ENCODE results near the gene SNAPC5.
A peak's percentile ranks its signal among the peaks of the same experiment; 100 is the strongest.

SNAPC5 gene

DNA sequence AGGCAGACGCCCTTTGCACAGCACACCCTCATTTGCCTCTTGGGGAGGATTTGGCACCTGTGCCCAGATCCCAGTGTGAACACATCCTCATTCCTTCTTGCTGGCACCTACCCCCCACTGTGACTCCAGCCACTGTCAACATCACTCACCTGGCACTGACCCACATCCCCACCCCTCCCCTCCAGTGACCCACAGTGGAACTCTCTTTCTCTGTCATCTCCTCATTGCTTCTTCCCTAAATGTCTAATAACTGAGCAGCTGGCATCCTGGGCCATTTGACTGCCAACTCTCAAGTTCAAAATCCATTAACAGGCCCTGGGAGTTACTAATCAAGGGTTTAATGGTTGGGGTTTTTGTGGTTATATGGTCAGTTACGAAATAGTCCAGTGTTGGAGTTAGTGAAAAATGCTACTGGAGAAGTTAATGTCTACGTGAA is 14.4 kb downstream of the SNAPC5 start:
- TF ChIP-seq, protein P1, sequence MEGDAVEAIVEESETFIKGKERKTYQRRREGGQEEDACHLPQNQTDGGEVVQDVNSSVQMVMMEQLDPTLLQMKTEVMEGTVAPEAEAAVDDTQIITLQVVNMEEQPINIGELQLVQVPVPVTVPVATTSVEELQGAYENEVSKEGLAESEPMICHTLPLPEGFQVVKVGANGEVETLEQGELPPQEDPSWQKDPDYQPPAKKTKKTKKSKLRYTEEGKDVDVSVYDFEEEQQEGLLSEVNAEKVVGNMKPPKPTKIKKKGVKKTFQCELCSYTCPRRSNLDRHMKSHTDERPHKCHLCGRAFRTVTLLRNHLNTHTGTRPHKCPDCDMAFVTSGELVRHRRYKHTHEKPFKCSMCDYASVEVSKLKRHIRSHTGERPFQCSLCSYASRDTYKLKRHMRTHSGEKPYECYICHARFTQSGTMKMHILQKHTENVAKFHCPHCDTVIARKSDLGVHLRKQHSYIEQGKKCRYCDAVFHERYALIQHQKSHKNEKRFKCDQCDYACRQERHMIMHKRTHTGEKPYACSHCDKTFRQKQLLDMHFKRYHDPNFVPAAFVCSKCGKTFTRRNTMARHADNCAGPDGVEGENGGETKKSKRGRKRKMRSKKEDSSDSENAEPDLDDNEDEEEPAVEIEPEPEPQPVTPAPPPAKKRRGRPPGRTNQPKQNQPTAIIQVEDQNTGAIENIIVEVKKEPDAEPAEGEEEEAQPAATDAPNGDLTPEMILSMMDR (IDR thresholded peaks at IDR 0.05; ENCODE audit: low read depth, low read length), result no peak
- H3K4me3 ChIP-seq (ENCODE audit: low read depth, low read length), result no peak overlapping the region
- in situ Hi-C loops (cut with HindIII; ENCODE audit: low sequenced_read_pairs), result no loop called here
- DNase-seq (ENCODE audit: low read depth, low spot score), result peak; percentile 84

- TF ChIP-seq, protein P1 (IDR thresholded peaks at IDR 0.05; ENCODE audit: low read depth, low read length), result no peak
These were observed 15.0 kb downstream of the SNAPC5 start for GRCh38 chr15:66482539-66482938.

GRCh38 chr15:66481107-66481856 is 16.3 kb downstream of the SNAPC5 start:
- in situ Hi-C loops (cut with HindIII; ENCODE audit: low sequenced_read_pairs), result no loop called here
- TF ChIP-seq, protein P1 (IDR thresholded peaks at IDR 0.05; ENCODE audit: low read depth, low read length), result peak; percentile 4
- peak; percentile 27 for DNase-seq (ENCODE audit: low read depth, low spot score)

More at GRCh38 chr15:66482539-66482938, 15.0 kb downstream of the SNAPC5 start:
- no peak for DNase-seq (ENCODE audit: low read depth, low spot score)
- no peak overlapping the region for H3K4me3 ChIP-seq (ENCODE audit: low read depth, low read length)
- in situ Hi-C loops (cut with HindIII; ENCODE audit: low sequenced_read_pairs), result no loop called here

DNA sequence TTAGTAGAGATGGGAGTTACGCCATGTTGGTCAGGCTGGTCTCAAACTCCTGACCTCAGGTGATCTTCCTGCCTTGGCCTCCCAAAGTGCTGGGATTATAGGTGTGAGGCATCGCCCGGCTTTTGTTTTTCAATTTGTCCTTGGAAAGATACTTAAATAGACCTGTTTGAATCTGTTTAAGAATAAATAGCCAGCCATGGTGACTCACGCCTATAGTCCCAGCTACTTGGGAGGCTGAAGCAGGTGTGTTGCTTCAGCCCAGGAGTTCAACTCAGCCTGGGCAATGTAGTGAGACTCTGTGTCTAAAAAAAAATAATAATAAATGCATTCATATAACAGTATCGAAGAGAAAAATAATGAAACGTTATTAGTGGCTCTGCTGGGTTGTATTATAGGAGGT is 17.3 kb downstream of the SNAPC5 start:
- DNase-seq (ENCODE audit: low read depth, low spot score), result no peak
- TF ChIP-seq, protein P1 (IDR thresholded peaks at IDR 0.05; ENCODE audit: low read depth, low read length), result no peak
- in situ Hi-C loops (cut with HindIII; ENCODE audit: low sequenced_read_pairs), result no loop called here
- H3K4me3 ChIP-seq (ENCODE audit: low read depth, low read length), result no peak overlapping the region

More at GRCh38 chr15:66481107-66481856, 16.3 kb downstream of the SNAPC5 start:
- H3K4me3 ChIP-seq (ENCODE audit: low read depth, low read length), result no peak overlapping the region

GRCh38 chr15:66477011-66477410 is 20.6 kb downstream of the SNAPC5 start:
- TF ChIP-seq, protein P1 (IDR thresholded peaks at IDR 0.05; ENCODE audit: low read depth, low read length), result no peak
- in situ Hi-C loops (cut with HindIII; ENCODE audit: low sequenced_read_pairs), result no loop called here
- no peak overlapping the region for H3K4me3 ChIP-seq (ENCODE audit: low read depth, low read length)
- DNase-seq (ENCODE audit: low read depth, low spot score), result no peak

GRCh38 chr15:66476535-66476934 is 21.0 kb downstream of the SNAPC5 start:
- DNase-seq (ENCODE audit: low read depth, low spot score), result no peak
- H3K4me3 ChIP-seq (ENCODE audit: low read depth, low read length), result no peak overlapping the region
- in situ Hi-C loops (cut with HindIII; ENCODE audit: low sequenced_read_pairs), result no loop called here
- TF ChIP-seq, protein P1 (IDR thresholded peaks at IDR 0.05; ENCODE audit: low read depth, low read length), result no peak

Measured in astrocyte of the spinal cord (primary cell).